GM12878 (cell line): ENCODE measurements around the gene DNASE1L3. TPM values are rescaled to one million over a fixed set of nuclear protein-coding genes. Genes with fewer than 3 reads are reported as not detected.

Source experiments
- ATAC-seq: fragments of 200-7000 bp; cut with Tn5 transposase; 3 replicates; pipeline ENCODE4 v1.9.1; 2020; ENCODE audit warnings: mild to moderate bottlenecking, moderate library complexity
- BruUV-seq: library from RNA; stranded (reverse); fragments of 400-500 nt; replicated peaks from 2 replicates; lab custom pipeline; 2021; lab: Mats Ljungman, UMichigan
- CTCF ChIA-PET: fragments of 300-600 bp; sonication (Branson Sonifier 250); formaldehyde crosslinking; extraction: SDS; loops from one replicate; lab custom pipeline; 2021; ENCODE audit warnings: inconsistent platforms; lab: Yijun Ruan, JAX
- POLR2A ChIA-PET: fragments of 350-600 bp; formaldehyde crosslinking; extraction: SDS; loops from one replicate; lab custom pipeline; 2021; ENCODE audit warnings: inconsistent platforms; lab: Charles Lee
- RAD21 ChIA-PET: fragments of 300-600 bp; sonication (Branson Sonifier 250); formaldehyde crosslinking; loops from one replicate; lab custom pipeline; 2023; ENCODE audit warnings: antibody characterized with exemption; ENCODE audit not compliant: unreplicated experiment; lab: Charles Lee
- SMC1A ChIA-PET: fragments of 300-600 bp; sonication (Branson Sonifier 250); formaldehyde crosslinking; loops from one replicate; lab custom pipeline; 2023; ENCODE audit not compliant: unreplicated experiment, uncharacterized antibody; lab: Charles Lee
- DNase-seq: peaks from one replicate; pipeline ENCODE4 v3.0.0-alpha.2; 2011; ENCODE audit warnings: low read depth, low spot score
- FAIRE-seq: peaks from 3 replicates; lab custom pipeline; 2011; peaks lifted over from hg19 to GRCh38; lab: Jason Lieb, UNC
- H2AFZ ChIP-seq: 2 replicates; pipeline ENCODE4 v1.6.0; 2011; ENCODE audit warnings: low read depth, low read length, control low read depth; ENCODE audit not compliant: control insufficient read depth
- H3K27ac ChIP-seq: 2 replicates; pipeline ENCODE4 v1.5.1; 2011; ENCODE audit warnings: control low read depth; ENCODE audit not compliant: control insufficient read depth, insufficient read depth
- H3K27me3 ChIP-seq, 2 experiments: replicated peaks in 1 of 2; 2 replicates each; pipeline versions ENCODE4 v1.6.0 to v1.6.1; 2011; ENCODE audit warnings: low read length in 1 of 2; ENCODE audit not compliant: control insufficient read depth in 2 of 2, insufficient read depth in 2 of 2
- H3K36me3 ChIP-seq, 2 experiments: 2 replicates each; pipeline ENCODE4 v1.5.1; 2011; ENCODE audit warnings: low read length in 1 of 2; ENCODE audit not compliant: control insufficient read depth in 2 of 2, insufficient read depth in 2 of 2
- H3K4me1 ChIP-seq: 2 replicates; pipeline ENCODE4 v1.6.1; 2011; ENCODE audit warnings: mild to moderate bottlenecking, low read length, moderate library complexity, mixed read lengths; ENCODE audit not compliant: control insufficient read depth, insufficient read depth
- H3K4me2 ChIP-seq: 2 replicates; pipeline ENCODE4 v1.6.0; 2011; ENCODE audit warnings: control low read depth; ENCODE audit not compliant: control insufficient read depth, insufficient read depth
- H3K4me3 ChIP-seq: fragments of 200-600 bp; sonication (generic); 2 replicates; pipeline ENCODE4 v1.5.1; 2016
- H3K79me2 ChIP-seq: 2 replicates; pipeline ENCODE4 v1.6.0; 2011; ENCODE audit warnings: low read length; ENCODE audit not compliant: control insufficient read depth, insufficient read depth
- H3K9ac ChIP-seq: 2 replicates; pipeline ENCODE4 v1.8.0; 2011; ENCODE audit warnings: low read length, control low read depth, mixed read lengths; ENCODE audit not compliant: control insufficient read depth, insufficient read depth
- H3K9me3 ChIP-seq: replicated peaks from 3 replicates; pipeline ENCODE4 v1.5.1; 2011; ENCODE audit warnings: mild to moderate bottlenecking, low read length; ENCODE audit not compliant: control insufficient read depth, insufficient read depth
- H4K20me1 ChIP-seq: 2 replicates; pipeline ENCODE4 v1.6.0; 2011; ENCODE audit not compliant: control insufficient read depth, insufficient read depth
- BCLAF1 ChIP-seq: fragments of 450-650 bp; IDR thresholded peaks from 2 replicates; pipeline ENCODE4 v1.6.1; 2017; ENCODE audit warnings: antibody characterized with exemption, mild to moderate bottlenecking, moderate library complexity
- CREB1 ChIP-seq: IDR thresholded peaks from 2 replicates; pipeline ENCODE4 v1.6.1; 2012; ENCODE audit warnings: low read depth, mild to moderate bottlenecking, inconsistent platforms
- GATAD2B ChIP-seq: fragments of 450-650 bp; conservative IDR thresholded peaks from 2 replicates; pipeline ENCODE4 v1.6.1; 2017; ENCODE audit warnings: low read depth, mild to moderate bottlenecking, moderate library complexity
- NR2C1 ChIP-seq: fragments of 450-650 bp; IDR thresholded peaks from 2 replicates; pipeline ENCODE4 v1.6.1; 2017; ENCODE audit warnings: antibody characterized with exemption, mild to moderate bottlenecking, moderate library complexity
- PAX5 ChIP-seq: IDR thresholded peaks from 2 replicates; pipeline ENCODE4 v1.6.1; 2011; ENCODE audit warnings: low read depth, low read length, borderline replicate concordance
- POLR2A ChIP-seq: IDR thresholded peaks from 2 replicates; pipeline ENCODE4 v1.6.1; 2011; ENCODE audit warnings: low read depth, mild to moderate bottlenecking, low read length
- POLR2AphosphoS5 ChIP-seq: IDR thresholded peaks from 2 replicates; pipeline ENCODE4 v1.6.1; 2011; ENCODE audit warnings: mild to moderate bottlenecking, low read length, inconsistent platforms
- WGBS: methylation state at CpG from one replicate; pipeline ENCODE4 v1.1.6; 2016; ENCODE audit warnings: low lambda C conversion rate; ENCODE audit not compliant: insufficient replicate concordance, insufficient coverage; ENCODE audit errors: missing lambda C conversion rate; 5-methylcytosine and 5-hydroxymethylcytosine counted together
- in situ Hi-C: fragments of 300-500 bp; cut with MboI; formaldehyde crosslinking; loops from 9 replicates; pipeline ENCODE4 v1.14.3; 2018; ENCODE audit warnings: mixed read lengths
- intact Hi-C: fragments of 100-400 bp; cut with micrococcal nuclease; formaldehyde crosslinking; loops from one replicate; pipeline ENCODE4 v1.14.2; 2022; ENCODE audit not compliant: unreplicated experiment
- polyA plus RNA-seq, 11 experiments: library from polyadenylated mRNA; depleted of rRNA in 4 of 11; unstranded in 6 of 11; stranded (reverse) in 5 of 11; fragments of >200 nt; fragmentation: Nextera tagmentation in 4 of 11; fragmentation: Illumina TruSeq in 1 of 11; extraction: Ambion mirVana in 4 of 11; extraction: Trizol in 1 of 11; gene quantifications; 1 replicate in 1 of 11; 2 replicates in 10 of 11; pipeline versions ENCODE4 v1.2.1 to v1.2.3, GENCODE V29; 2011 to 2016; ENCODE audit warnings: inconsistent platforms in 2 of 11, missing spikeins in 2 of 11, low read depth in 1 of 11
- total RNA-seq, 4 experiments: library from RNA; depleted of rRNA in 3 of 4; stranded (reverse); fragments of >200 nt in 3 of 4; fragmentation: Illumina TruSeq in 1 of 4; extraction: Trizol in 1 of 4; gene quantifications; 2 replicates each; pipeline versions ENCODE4 v1.2.1 to v1.2.3, GENCODE V29; 2013 to 2021

DNASE1L3 gene
- total and polyA plus RNA-seq, 10 of the 15 experiments (the other 5 are each of a cell fraction or from before 2014, with no cell fraction given): 3.2 to 72.1 (median 6.3) TPM

GRCh38 chr3:58183891-58184290 lies 26.9 kb downstream of the DNASE1L3 start (continued):
- TF ChIP-seq BCLAF1 (no peak), GATAD2B (no peak), POLR2AphosphoS5 (no peak), PAX5 (no peak), CREB1 (no peak), POLR2A (no peak)

- FAIRE-seq (no peak), ATAC-seq (no peak)
Measured at GRCh38 chr3:58183221-58183620, 27.6 kb downstream of the DNASE1L3 start.

More at GRCh38 chr3:58183221-58183620, 27.6 kb downstream of the DNASE1L3 start:
- TF ChIP-seq NR2C1: no peak
- no peaks in the 10 kb centered on the region for H3K9me3 ChIP-seq
- peaks cover 11% of the 10 kb centered on the region for H3K4me1 ChIP-seq
- 0% methylated on average over 1 of the region's 1 CpG for WGBS
- H3K4me3 ChIP-seq: no peak overlapping the region
- H4K20me1 ChIP-seq: no peaks in the 10 kb centered on the region
- in situ Hi-C loops (loop anchor here (5.0 to 10.0 kb wide), 3 partner anchors 229 to 442 kb away; no protein-coding TSS in a partner anchor), intact Hi-C loops (no loop called here)
- BruUV-seq: no TSS peak
- H2AFZ ChIP-seq: no peak overlapping the region
- H3K27ac ChIP-seq: no peak overlapping the region
- H3K79me2 ChIP-seq: no peaks in the 10 kb centered on the region
- no peak overlapping the region for H3K4me2 ChIP-seq
- no peaks in the 10 kb centered on the region for H3K36me3 ChIP-seq
- SMC1A ChIA-PET: interaction anchor here (0.8 to 9.6 kb wide), 3 partner anchors 35 to 118 kb away, joined by 4 to 191 read pairs (median 4); no protein-coding TSS in a partner anchor
- DNase-seq: no peak
- CTCF ChIA-PET: interaction anchor here (0.9 to 25.2 kb wide), 5 partner anchors 15 to 233 kb away, joined by 3 to 655 read pairs (median 9); partner anchors contain the start of genes DNASE1L3, HTD2 and RPP14
- no peak overlapping the region for H3K9ac ChIP-seq
- no peaks in the 10 kb centered on the region for H3K27me3 ChIP-seq
- POLR2A ChIA-PET: interaction anchor here (0.9 kb wide), 1 partner anchor 123 kb away, joined by 4 read pairs; the partner anchor contains the start of genes HTD2 and RPP14
- RAD21 ChIA-PET: interaction anchor here (1.6 to 4.3 kb wide), 2 partner anchors 18 to 115 kb away, joined by 3 to 30 read pairs; no protein-coding TSS in a partner anchor
